ENCODE measurements around the gene IL17RD.

Gene IL17RD

GRCh38 chr3:57166660-57167059 is 1.5 kb upstream of the IL17RD start:
- H3K4me3 Mint-ChIP-seq = peak overlapping the region; percentile 3 to 13
- H3K36me3 Mint-ChIP-seq (ENCODE audit: insufficient read depth) = peaks cover 2% of the 10 kb centered on the region
- peaks cover 9 to 15% of the 10 kb centered on the region in 2 donors for H3K4me1 Mint-ChIP-seq (ENCODE audit: low read depth in 2 of 2)
- H3K27ac Mint-ChIP-seq = no peak overlapping the region
- peaks cover 75 to 91% of the 10 kb centered on the region in 2 donors for H3K27me3 Mint-ChIP-seq
- no peak for ATAC-seq (replicated peaks)
- H3K9me3 Mint-ChIP-seq = no peaks in the 10 kb centered on the region
- DNase-seq = no peak

- Mint-ChIP-seq H3K9me3 (no peaks in the 10 kb centered on the region), H3K4me1 (ENCODE audit: low read depth in 2 of 2) (peaks cover 9 to 15% of the 10 kb centered on the region in 2 donors), H3K4me3 (peak overlapping the region; percentile 82 to 92), H3K27ac (no peak overlapping the region), H3K36me3 (ENCODE audit: insufficient read depth) (peaks cover 2% of the 10 kb centered on the region), H3K27me3 (peaks cover 69 to 90% of the 10 kb centered on the region in 2 donors)
- DNase-seq (no peak), ATAC-seq (replicated peaks) (no peak)
Measured at GRCh38 chr3:57165641-57166040, 488 bp upstream of the IL17RD start.

GRCh38 chr3:57164217-57164656 is 916 bp downstream of the IL17RD start:
- Mint-ChIP-seq H3K27ac (peak overlapping the region in 1 of 2 donors; percentile 59), H3K27me3 (peaks cover 59 to 85% of the 10 kb centered on the region in 2 donors)
- no peak for DNase-seq

GRCh38 chr3:57163751-57164150 is 1.4 kb downstream of the IL17RD start:
- Mint-ChIP-seq H3K36me3 (ENCODE audit: insufficient read depth) (peaks cover 2% of the 10 kb centered on the region), H3K27me3 (peaks cover 54 to 82% of the 10 kb centered on the region in 2 donors), H3K9me3 (no peaks in the 10 kb centered on the region), H3K4me3 (peak overlapping the region; percentile 82 to 92), H3K27ac (peak overlapping the region in 1 of 2 donors; percentile 59), H3K4me1 (ENCODE audit: low read depth in 2 of 2) (peaks cover 13 to 18% of the 10 kb centered on the region in 2 donors)
- no peak for ATAC-seq (replicated peaks)
- no peak for DNase-seq

More at GRCh38 chr3:57164217-57164656, 916 bp downstream of the IL17RD start:
- H3K36me3 Mint-ChIP-seq (ENCODE audit: insufficient read depth) = peaks cover 2% of the 10 kb centered on the region
- ATAC-seq (replicated peaks) = peak; percentile 24
- peak overlapping the region; percentile 82 to 92 for H3K4me3 Mint-ChIP-seq
- no peaks in the 10 kb centered on the region for H3K9me3 Mint-ChIP-seq
- peaks cover 8 to 13% of the 10 kb centered on the region in 2 donors for H3K4me1 Mint-ChIP-seq (ENCODE audit: low read depth in 2 of 2)

GRCh38 chr3:57161915-57162314 is 3.2 kb downstream of the IL17RD start:
- ATAC-seq (replicated peaks) = no peak
- Mint-ChIP-seq H3K27ac (no peak overlapping the region), H3K27me3 (peaks cover 36 to 72% of the 10 kb centered on the region in 2 donors)

GRCh38 chr3:57160765-57161538 is 4.2 kb downstream of the IL17RD start:
- no peaks in the 10 kb centered on the region for H3K9me3 Mint-ChIP-seq

More at GRCh38 chr3:57161915-57162314, 3.2 kb downstream of the IL17RD start:
- Mint-ChIP-seq H3K36me3 (ENCODE audit: insufficient read depth) (peaks cover 2% of the 10 kb centered on the region), H3K9me3 (no peaks in the 10 kb centered on the region), H3K4me3 (no peak overlapping the region), H3K4me1 (ENCODE audit: low read depth in 2 of 2) (peaks cover 16 to 18% of the 10 kb centered on the region in 2 donors)
- DNase-seq = no peak

GRCh38 chr3:57160076-57160764 is 4.9 kb downstream of the IL17RD start:
- ATAC-seq (replicated peaks) (no peak), DNase-seq (no peak)
- peaks cover 15 to 16% of the 10 kb centered on the region in 2 donors for H3K4me1 Mint-ChIP-seq (ENCODE audit: low read depth in 2 of 2)
- no peak overlapping the region for H3K4me3 Mint-ChIP-seq
- H3K36me3 Mint-ChIP-seq (ENCODE audit: insufficient read depth) = peaks cover 2% of the 10 kb centered on the region
- H3K9me3 Mint-ChIP-seq = no peaks in the 10 kb centered on the region
- H3K27me3 Mint-ChIP-seq = peaks cover 20 to 71% of the 10 kb centered on the region in 2 donors
- peak overlapping the region in 1 of 2 donors; percentile 65 for H3K27ac Mint-ChIP-seq

More at GRCh38 chr3:57160765-57161538, 4.2 kb downstream of the IL17RD start:
- H3K4me3 Mint-ChIP-seq = no peak overlapping the region
- DNase-seq (no peak), ATAC-seq (replicated peaks) (no peak)
- peaks cover 16 to 18% of the 10 kb centered on the region in 2 donors for H3K4me1 Mint-ChIP-seq (ENCODE audit: low read depth in 2 of 2)
- peaks cover 2% of the 10 kb centered on the region for H3K36me3 Mint-ChIP-seq (ENCODE audit: insufficient read depth)
- peaks cover 26 to 72% of the 10 kb centered on the region in 2 donors for H3K27me3 Mint-ChIP-seq
- H3K27ac Mint-ChIP-seq = no peak overlapping the region

- Mint-ChIP-seq H3K4me1 (ENCODE audit: low read depth in 2 of 2) (peaks cover 11% of the 10 kb centered on the region in 2 donors), H3K27me3 (peaks cover 15 to 63% of the 10 kb centered on the region in 2 donors), H3K4me3 (peak overlapping the region; percentile 28 to 35), H3K36me3 (ENCODE audit: insufficient read depth) (peaks cover 2% of the 10 kb centered on the region), H3K9me3 (no peaks in the 10 kb centered on the region), H3K27ac (peak overlapping the region; percentile 48 to 65)
- DNase-seq = peak in 1 of 3 experiments; percentile 15
- ATAC-seq (replicated peaks) = peak; percentile 57
Measured at GRCh38 chr3:57158813-57159738, 6.1 kb downstream of the IL17RD start.

GRCh38 chr3:57158325-57158724 is 6.8 kb downstream of the IL17RD start:
- Mint-ChIP-seq H3K36me3 (ENCODE audit: insufficient read depth) (peaks cover 2% of the 10 kb centered on the region), H3K27ac (no peak overlapping the region), H3K9me3 (no peaks in the 10 kb centered on the region), H3K4me1 (ENCODE audit: low read depth in 2 of 2) (peaks cover 10 to 11% of the 10 kb centered on the region in 2 donors), H3K27me3 (peaks cover 9 to 56% of the 10 kb centered on the region in 2 donors), H3K4me3 (no peak overlapping the region)
- DNase-seq (no peak), ATAC-seq (replicated peaks) (no peak)

- no peak for ATAC-seq (replicated peaks)
- H3K27me3 Mint-ChIP-seq = peaks cover 1 to 48% of the 10 kb centered on the region in 2 donors
- no peaks in the 10 kb centered on the region for H3K36me3 Mint-ChIP-seq (ENCODE audit: insufficient read depth)
Measured at GRCh38 chr3:57157545-57157944, 7.6 kb downstream of the IL17RD start.

GRCh38 chr3:57155310-57155643 is 9.9 kb downstream of the IL17RD start:
- ATAC-seq (replicated peaks) = no peak
- peaks cover 8 to 11% of the 10 kb centered on the region in 2 donors for H3K4me1 Mint-ChIP-seq (ENCODE audit: low read depth in 2 of 2)
- H3K27me3 Mint-ChIP-seq = peaks cover 20 to 51% of the 10 kb centered on the region in 2 donors
- no peak overlapping the region for H3K27ac Mint-ChIP-seq
- no peak for DNase-seq
- no peak overlapping the region for H3K4me3 Mint-ChIP-seq
- no peaks in the 10 kb centered on the region for H3K9me3 Mint-ChIP-seq
- H3K36me3 Mint-ChIP-seq (ENCODE audit: insufficient read depth) = no peaks in the 10 kb centered on the region

More at GRCh38 chr3:57157545-57157944, 7.6 kb downstream of the IL17RD start:
- no peak overlapping the region for H3K27ac Mint-ChIP-seq
- DNase-seq = no peak
- no peaks in the 10 kb centered on the region for H3K9me3 Mint-ChIP-seq
- no peak overlapping the region for H3K4me3 Mint-ChIP-seq
- H3K4me1 Mint-ChIP-seq (ENCODE audit: low read depth in 2 of 2) = peaks cover 8 to 11% of the 10 kb centered on the region in 2 donors

- Mint-ChIP-seq H3K27me3 (peaks cover 26 to 56% of the 10 kb centered on the region in 2 donors), H3K4me3 (no peak overlapping the region), H3K4me1 (ENCODE audit: low read depth in 2 of 2) (peaks cover 8 to 11% of the 10 kb centered on the region in 2 donors), H3K27ac (no peak overlapping the region), H3K9me3 (no peaks in the 10 kb centered on the region), H3K36me3 (ENCODE audit: insufficient read depth) (no peaks in the 10 kb centered on the region)
- DNase-seq (no peak), ATAC-seq (replicated peaks) (no peak)
Measured at GRCh38 chr3:57154470-57155309, 10.5 kb downstream of the IL17RD start.

All from effector memory CD8-positive, alpha-beta T cell (primary cell).